Lung (tissue), 12 donors: Measurements from ENCODE around the gene PFDN1. TPM values are rescaled to one million over a fixed set of nuclear protein-coding genes. Genes with fewer than 3 reads are reported as not detected.

ENCODE experiments used
- ATAC-seq: fragments of 200-7000 bp; cut with Tn5 transposase; one replicate; pipeline ENCODE4 v1.9.1; 2020; ENCODE audit warnings: moderate number of reproducible peaks; ENCODE audit not compliant: insufficient read depth, low FRiP score
- DNase-seq, 3 donors: peaks; one replicate each; pipeline ENCODE4 v3.0.0-alpha.2; 2013 to 2017
- H3K27ac ChIP-seq, 2 donors: one replicate each; pipeline ENCODE4 v1.5.1; 2013; ENCODE audit warnings: mild to moderate bottlenecking in 2 of 2, moderate library complexity in 2 of 2, control low read depth in 1 of 2, inconsistent platforms in 1 of 2, low read depth in 1 of 2, low read length in 1 of 2
- H3K27me3 ChIP-seq, 3 donors: one replicate each; pipeline ENCODE4 v1.5.1; 2013; ENCODE audit warnings: low read length in 2 of 3; ENCODE audit not compliant: control insufficient read depth in 3 of 3, insufficient read depth in 3 of 3
- H3K36me3 ChIP-seq, 4 donors: one replicate each; pipeline ENCODE4 v1.5.1; 2013; ENCODE audit warnings: low read length in 4 of 4, mild to moderate bottlenecking in 1 of 4, moderate library complexity in 1 of 4; ENCODE audit not compliant: control insufficient read depth in 4 of 4, insufficient read depth in 4 of 4
- H3K4me1 ChIP-seq, 5 donors: one replicate each; pipeline ENCODE4 v1.5.1; 2013; ENCODE audit warnings: low read length in 5 of 5, mild to moderate bottlenecking in 2 of 5, moderate library complexity in 1 of 5; ENCODE audit not compliant: control insufficient read depth in 5 of 5, insufficient read depth in 5 of 5
- H3K4me3 ChIP-seq: one replicate; pipeline ENCODE4 v1.5.1; 2013; ENCODE audit warnings: mild to moderate bottlenecking, control low read depth, moderate library complexity
- H3K9ac ChIP-seq, 2 donors: one replicate each; pipeline ENCODE4 v1.5.1; 2013; ENCODE audit warnings: low read length in 2 of 2, control low read depth in 1 of 2; ENCODE audit not compliant: insufficient read depth in 1 of 2
- H3K9me3 ChIP-seq, 4 donors: one replicate each; pipeline ENCODE4 v1.5.1; 2013; ENCODE audit warnings: low read length in 3 of 4, mild to moderate bottlenecking in 1 of 4, moderate library complexity in 1 of 4; ENCODE audit not compliant: control insufficient read depth in 4 of 4, insufficient read depth in 3 of 4
- CTCF ChIP-seq: IDR thresholded peaks from 2 replicates; pipeline ENCODE4 v1.5.1; 2012; ENCODE audit warnings: mild to moderate bottlenecking; ENCODE audit errors: control extremely low read depth, extremely low read depth
- WGBS, 2 donors: extraction: QIAGEN DNeasy Blood & Tissue Kit; methylation state at CpG; one replicate each; pipeline ENCODE4 v1.1.7; 2013; 5-methylcytosine and 5-hydroxymethylcytosine counted together
- polyA plus RNA-seq, 2 donors: library from polyadenylated mRNA; stranded (reverse); fragments of 200-250 nt; gene quantifications; one replicate each; pipeline ENCODE4 v1.2.1, GENCODE V29; 2013
- total RNA-seq, 2 donors: library from RNA; depleted of rRNA in 1 of 2; stranded (reverse); fragments of >200 nt in 1 of 2; gene quantifications; one replicate each; pipeline ENCODE4 v1.2.1, GENCODE V29; 2014 to 2021
- donor health status: control.
- donor health status: control.
- donor health status: Bipolar disorder and iron deficiency.
- donor health status: healthy.
- donor health status: DM: yes; HTN: yes; CAD: no.

Gene PFDN1
- total and polyA plus RNA-seq, 4 donors: 42.0 to 108 (median 51.6) TPM

GRCh38 chr5:140245341-140245740 lies 57.6 kb downstream of the PFDN1 start:
- Histone ChIP-seq H3K4me1 (peaks cover 6 to 32% (median 23%) of the 10 kb centered on the region in 5 donors), H3K4me3 (no peak overlapping the region), H3K27ac (peak overlapping the region; percentile 17 to 55), H3K9me3 (no peaks in the 10 kb centered on the region), H3K36me3 (peaks cover 0 to 13% (median 4%) of the 10 kb centered on the region in 4 donors), H3K27me3 (no peaks in the 10 kb centered on the region), H3K9ac (no peak overlapping the region)
- TF ChIP-seq CTCF: no peak
- peak in 2 of 3 donors; percentile 27 to 37 for DNase-seq
- ATAC-seq: no peak
- WGBS, 2 donors: 45 to 53% methylated on average over 3 to 5 of the region's 5 CpGs

GRCh38 chr5:140244525-140245025 lies 58.3 kb downstream of the PFDN1 start:
- no peaks in the 10 kb centered on the region for H3K9me3 ChIP-seq
- H3K4me1 ChIP-seq: peaks cover 6 to 33% (median 23%) of the 10 kb centered on the region in 5 donors
- H3K4me3 ChIP-seq: no peak overlapping the region
- peaks cover 0 to 11% (median 2%) of the 10 kb centered on the region in 4 donors for H3K36me3 ChIP-seq
- WGBS, 2 donors: 16% methylated on average over 14 of the region's 14 CpGs
- DNase-seq: peak; percentile 89 to 91 (median 91)
- peak overlapping the region; percentile 18 to 72 for H3K27ac ChIP-seq
- TF ChIP-seq CTCF: peak; percentile 94
- peak; percentile 87 for ATAC-seq
- H3K9ac ChIP-seq: no peak overlapping the region
- H3K27me3 ChIP-seq: no peaks in the 10 kb centered on the region

GRCh38 chr5:140243706-140244250 lies 59.1 kb downstream of the PFDN1 start:
- TF ChIP-seq CTCF: no peak
- Histone ChIP-seq H3K4me3 (no peak overlapping the region), H3K36me3 (peaks cover 0 to 10% (median 1%) of the 10 kb centered on the region in 4 donors), H3K9ac (no peak overlapping the region), H3K27ac (no peak overlapping the region), H3K9me3 (no peaks in the 10 kb centered on the region), H3K27me3 (no peaks in the 10 kb centered on the region), H3K4me1 (peaks cover 6 to 33% (median 23%) of the 10 kb centered on the region in 5 donors)
- ATAC-seq: no peak
- WGBS, 2 donors: 77 to 93% methylated on average over 4 of the region's 4 CpGs
- DNase-seq: no peak
